ENCODE data around the gene RASA3.
"Not testable (repeated sequence)": the region's sequence is repeated elsewhere in the genome, so short reads cannot be mapped to it uniquely, and the experiment has no call there.

RASA3 gene

DNA sequence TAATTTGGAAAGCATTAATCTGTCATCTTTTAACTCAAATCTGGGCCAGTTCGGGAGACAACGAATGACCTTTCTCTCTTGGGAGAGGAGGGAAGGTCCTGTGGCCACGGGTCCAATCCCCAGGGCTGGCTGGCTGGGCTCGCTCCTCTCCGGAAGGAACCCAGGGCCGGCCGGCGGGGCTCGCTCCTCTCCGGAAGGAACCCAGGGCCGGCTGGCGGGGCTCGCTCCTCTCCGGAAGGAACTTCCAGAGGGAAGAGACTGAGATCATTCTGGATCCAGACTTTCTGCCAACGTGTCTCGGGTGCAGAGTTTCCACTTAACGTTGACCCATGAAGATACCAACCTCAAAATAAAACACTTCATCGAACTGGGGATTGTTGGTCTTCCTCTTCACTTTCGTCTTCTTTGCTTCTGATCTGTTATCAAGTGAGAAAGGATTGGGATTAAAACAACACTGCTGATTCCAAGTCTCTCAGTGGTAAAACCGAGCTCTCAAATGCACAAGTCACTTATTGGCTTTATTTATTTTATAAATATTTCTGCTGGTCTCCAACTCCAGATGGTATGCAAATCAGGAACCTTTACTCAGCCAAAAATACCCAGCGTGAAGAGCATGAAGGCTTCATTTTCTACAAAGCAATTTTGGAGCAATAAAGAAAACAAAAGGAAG, 105.2 kb downstream of the RASA3 start:
- DNase-seq = no peak

DNA sequence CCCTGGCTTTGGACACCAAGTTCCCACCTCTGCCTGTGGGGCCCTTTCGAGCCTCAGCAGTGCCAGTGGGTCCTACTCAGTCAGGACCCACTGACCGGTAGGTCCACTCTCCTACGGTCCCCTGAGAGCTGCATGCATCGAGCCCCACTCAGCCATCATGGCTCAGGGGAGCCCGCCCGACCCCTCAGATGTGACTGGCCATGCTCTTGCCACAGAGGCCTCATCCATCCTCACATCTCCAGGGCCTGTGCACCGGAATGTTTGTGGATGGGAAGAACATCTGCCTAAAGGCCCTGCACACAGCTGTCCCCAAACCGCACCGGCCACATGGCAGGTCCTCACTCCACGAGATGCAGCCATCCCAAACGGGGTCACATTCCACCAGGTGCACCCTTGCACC, 105.9 kb downstream of the RASA3 start:
- DNase-seq = no peak

DNA sequence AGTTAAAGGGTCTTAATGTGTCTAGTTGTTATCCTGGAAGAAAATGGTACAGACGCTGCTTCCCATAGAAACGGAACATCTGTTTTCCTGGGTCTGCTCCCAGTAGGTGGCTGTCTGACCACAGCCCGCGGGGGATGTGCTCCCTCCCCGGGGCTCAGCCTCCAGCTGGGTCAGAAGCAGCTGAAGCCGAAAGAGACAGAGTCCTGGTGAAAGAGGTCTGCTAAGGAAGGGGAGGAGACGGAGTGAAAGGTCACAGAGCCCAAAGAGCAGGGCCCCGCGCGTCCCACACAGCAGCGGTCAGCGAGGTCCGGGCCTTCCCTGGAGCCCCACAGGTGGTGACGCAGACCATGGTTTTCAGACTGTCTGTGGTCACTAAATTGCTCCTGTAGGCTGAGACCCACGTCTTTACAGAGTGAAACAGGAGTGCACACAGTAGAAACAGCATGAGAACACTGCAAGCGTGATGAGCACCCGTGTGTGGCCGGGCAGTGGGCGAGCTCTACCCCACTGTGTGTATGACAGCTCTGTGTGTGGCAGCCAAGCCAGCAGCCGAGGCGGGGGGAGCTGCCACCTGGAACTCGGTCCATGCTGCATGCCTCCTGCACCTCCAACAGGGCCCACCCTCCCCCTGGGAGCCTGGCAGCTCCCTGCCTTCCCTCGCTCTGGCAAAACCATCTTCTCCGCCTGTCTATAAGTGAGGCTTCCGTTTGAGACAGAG, 106.5 kb downstream of the RASA3 start:
- peak; percentile 75 for DNase-seq

DNA sequence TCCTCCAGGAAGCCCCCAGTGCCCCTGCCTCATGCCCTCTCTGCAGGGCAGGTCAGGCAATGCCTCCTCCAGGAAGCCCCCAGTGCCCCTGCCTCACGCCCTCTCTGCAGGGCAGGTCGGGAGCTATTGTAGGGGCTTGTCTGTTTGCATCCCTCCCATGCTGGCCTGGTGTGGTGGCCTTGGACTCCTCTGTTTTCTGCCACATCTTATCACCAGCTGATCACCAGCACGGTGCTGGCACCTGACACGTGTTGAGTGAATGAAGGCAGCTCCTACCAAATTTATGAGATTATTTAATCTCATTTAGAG, 107.1 kb downstream of the RASA3 start:
- no peak for DNase-seq

DNA sequence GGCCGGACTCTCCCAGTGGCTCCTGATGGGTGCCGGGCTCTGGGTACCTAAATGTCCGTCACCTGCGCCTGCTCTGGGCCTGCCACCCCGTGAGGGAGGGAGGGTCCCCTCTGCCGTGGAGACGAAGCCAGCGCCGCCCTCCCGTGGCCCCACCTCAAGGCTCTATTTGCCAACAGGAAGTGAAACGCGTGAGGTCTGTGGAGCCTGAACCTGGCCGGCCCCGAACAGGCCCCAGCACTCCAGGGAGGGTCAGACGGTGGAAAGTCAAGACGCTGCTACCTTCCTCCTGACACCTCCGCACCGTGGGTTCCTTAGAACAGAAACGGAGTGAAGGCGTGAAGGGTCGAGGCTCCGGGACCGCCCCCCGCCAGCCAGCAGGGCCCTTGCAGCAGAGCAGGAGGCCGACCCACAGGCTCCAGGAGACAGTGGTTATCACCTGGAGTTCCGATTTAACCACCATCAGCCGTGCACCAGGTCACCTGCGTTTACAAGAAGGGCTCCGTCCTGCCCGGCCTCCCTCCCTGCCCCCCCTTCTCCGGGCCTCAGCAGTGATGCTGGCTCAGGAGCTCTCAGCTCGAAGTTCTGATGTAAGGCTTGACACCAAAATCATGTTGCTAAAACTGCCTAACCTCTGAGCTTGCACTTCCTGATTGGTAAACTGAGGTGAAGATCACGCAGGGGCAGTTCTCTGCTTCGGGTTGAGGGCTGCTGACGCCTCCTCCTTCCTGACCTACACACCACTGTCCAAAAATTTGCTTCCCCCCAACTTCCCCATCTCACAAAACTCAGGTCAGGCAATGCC, 107.6 kb downstream of the RASA3 start:
- no peak for DNase-seq

DNA sequence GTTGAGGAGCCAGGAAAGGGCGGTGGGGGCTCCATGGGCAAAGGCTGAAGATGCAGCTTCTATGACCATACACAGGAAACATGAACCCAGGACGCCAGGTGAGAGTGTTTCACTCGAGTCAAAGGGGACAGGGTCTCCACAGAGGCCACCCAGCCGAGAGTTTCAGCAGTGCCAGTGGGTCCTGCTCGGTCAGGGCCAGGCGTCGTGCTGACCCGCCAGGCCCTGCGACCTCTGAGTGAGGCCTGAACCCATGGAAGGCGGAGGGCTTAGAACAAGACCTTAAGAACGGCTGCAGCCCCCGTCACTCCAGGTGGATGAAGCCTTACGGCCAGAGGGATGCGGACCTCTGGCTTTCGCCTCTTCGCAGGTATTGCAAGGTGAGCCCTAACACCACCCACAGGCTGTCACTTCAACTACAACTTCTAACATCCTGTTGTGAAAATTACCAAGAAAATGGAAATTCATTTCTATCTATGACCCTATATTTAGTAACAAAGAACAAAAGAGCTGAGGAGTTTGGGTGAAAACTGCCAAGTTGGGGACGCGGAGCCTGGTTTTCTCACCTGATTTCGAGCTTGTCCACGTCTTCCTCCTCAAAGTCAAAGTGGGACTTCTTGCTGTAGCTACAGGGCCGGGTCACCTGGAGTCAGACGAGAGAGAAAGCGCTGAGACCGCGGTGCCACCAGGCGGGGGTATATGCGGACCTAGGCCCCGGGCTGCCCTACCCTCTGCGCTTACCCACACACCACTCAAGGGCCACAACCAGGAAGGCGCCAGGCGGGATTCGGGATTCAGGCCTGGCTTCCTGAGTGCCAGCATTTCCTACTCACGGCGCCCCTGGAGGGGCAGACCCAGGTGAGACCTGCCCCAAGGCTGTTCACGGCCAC, 108.5 kb downstream of the RASA3 start:
- DNase-seq = no peak

DNA sequence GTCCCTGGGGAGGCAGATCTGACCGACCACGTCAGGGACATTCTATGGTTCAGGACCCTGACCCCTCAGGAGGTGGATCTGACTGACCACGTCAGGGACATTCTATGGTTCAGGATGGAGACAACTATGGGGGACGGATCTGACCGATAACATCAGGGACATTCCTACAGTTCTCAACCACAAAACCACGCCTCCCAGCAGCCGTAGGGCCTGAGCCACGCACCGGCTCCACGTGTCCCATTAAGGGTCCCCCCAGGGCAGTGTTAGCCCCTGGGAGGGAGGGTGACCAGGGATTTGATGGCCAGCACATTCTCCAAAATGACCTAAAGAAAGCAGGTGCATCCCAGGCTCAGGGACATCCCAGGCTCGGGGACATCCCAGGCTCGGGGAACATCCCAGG, 109.5 kb downstream of the RASA3 start:
- DNase-seq = no peak

DNA sequence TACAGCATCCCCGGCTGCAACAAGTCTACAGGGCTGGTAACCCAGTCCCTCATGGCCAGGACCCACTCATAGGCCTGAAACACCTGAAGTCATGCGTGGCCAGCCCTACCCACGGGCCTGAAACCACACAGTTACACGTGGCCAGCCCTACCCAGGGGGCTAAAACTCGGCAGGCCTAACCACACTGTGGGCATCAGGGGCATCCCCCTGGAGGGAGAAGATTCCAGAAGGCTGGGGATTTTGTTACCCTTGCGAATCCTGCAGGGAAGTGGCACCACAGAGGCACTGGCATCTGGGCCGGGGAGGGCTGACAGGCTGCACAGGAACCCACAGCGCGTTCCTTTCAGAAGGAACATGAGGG, 110.1 kb downstream of the RASA3 start:
- no peak for DNase-seq

DNA sequence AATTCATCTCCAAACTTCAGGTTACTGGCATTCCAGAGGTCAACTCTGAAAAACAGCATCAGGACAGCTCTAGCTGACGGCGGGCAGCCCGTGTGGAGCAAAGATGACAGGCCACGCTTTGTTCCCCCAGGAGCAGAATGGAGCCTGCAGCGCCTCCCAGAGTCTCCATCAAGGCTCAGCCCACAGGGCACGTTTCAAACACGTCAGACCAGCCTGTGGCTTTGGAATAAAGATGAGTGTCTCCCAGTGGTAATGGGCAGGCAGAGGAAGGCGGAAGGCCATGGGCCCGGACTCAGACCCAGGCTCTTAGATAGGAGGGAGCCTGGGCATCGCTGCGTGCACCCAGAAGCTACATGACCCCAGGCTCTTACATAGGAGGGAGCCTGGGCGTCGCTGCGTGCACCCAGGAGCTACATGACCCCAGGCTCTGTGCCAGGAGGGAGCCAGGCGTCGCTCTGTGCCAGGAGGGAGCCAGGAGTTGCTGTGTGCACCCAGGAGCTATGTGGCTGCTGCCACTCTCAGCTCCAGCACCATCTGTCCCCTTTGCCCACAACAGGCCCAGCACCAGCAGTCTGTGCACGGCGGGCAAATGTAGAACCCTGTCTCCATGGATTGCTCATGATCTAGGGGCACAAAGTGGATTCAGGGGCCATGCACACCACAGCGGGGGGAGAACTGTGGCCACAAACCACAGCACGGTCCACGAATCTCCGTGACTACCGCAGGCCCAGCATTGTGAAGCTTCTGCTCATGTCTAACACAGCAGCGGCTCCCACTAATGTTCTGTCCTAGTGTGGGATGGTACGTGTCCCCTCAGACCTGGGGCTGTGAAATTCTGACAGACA, 110.7 kb downstream of the RASA3 start:
- no peak for DNase-seq

DNA sequence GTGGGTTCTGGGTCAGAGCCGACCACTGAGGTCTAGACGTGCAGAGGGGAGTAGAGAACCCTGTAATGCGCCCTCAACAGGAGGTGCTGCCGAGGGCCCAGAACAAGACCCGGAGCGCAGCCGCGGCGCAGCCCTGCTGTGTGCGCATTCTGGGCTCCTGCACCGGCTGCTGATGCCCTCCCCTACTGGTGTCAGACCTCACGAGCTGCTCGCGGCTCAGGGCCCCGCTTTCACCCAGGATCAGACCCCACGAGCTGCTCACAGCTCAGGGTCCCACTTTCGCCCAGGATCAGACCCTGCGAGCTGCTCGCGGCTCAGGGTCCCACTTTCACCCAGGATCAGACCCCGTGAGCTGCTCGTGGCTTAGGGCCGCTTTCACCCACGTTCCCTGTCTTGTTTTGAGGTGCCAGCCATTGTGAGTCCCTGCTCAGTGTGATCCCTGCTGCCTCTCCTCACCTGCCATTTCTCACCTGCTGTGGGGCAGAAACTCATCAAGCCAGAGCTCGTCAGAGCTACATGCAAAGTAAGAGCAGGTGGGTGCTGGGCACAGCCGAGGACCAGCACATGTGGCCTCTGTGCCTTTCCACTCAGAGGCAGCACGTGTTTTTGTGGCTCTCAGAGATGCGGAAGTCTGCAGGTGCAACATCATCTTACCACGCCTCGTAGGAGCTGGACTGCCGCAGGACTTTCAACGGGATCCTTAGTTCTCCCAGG, 111.5 kb downstream of the RASA3 start:
- DNase-seq = no peak

DNA sequence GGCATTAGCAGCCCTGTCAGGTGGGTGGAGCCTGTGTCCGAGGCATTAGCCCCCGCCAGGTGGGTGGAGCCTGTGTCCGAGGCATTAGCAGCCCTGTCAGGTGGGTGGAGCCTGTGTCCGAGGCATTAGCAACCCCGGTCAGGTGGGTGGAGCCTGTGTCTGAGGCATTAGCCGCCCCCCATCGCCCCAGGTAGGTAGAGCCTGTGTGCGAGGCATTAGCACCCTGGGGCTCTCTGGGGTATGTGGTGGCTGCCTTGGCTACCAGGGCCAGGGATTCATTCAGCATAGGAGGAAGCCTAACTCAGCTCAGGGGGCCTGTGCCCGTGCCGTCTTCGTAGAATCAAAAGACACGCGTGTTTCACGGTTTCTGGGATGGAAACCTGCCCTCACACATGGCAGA, 112.3 kb downstream of the RASA3 start:
- not testable (repeated sequence) for DNase-seq

DNA sequence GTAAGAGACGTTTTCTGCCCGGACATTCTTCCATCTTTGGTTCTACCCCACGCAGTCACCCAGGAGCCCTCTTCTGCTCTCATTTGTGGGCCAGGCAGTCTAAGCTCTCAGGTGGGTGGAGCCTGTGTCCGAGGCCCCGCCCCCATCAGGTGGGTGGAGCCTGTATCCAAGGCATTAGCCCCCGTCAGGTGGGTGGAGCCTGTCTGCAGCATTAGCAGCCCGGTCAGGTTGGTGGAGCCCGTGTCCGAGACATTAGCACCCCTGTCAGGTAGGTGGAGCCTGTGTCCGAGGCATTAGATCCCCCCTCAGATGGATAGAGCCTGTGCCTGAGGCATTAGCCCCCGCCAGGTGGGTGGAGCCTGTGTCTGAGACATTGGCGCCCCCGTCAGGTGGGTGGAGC, 113.1 kb downstream of the RASA3 start:
- DNase-seq = no peak

DNA sequence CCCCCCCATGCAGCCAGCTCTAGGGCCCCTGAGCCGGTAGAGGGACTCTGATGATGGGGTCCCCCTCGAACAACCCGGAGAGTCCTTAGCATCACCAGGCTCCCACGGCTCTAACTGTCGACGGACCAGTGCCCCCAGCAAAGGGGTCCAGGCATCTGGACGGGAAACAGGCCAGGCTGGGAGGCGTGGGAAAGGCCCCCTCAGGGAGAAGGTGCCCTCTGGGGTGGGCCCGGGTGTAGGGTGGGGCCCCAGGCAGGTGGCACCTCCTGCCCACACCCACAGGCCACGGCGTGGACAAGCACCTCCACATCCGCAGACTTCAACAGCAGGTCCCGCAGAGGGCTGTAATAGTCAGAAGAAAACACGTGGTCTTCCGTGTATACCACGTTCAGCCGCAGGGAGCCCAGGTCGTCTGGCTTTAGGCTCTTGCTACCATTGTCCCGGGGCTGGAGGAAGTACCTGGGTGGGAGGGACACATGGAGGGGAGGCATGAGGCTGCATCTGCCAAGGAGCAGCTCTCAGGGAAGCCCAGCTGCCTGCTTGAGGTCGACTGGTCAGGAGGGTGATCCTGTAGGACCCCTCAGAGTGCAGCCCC, 113.9 kb downstream of the RASA3 start:
- no peak for DNase-seq

DNA sequence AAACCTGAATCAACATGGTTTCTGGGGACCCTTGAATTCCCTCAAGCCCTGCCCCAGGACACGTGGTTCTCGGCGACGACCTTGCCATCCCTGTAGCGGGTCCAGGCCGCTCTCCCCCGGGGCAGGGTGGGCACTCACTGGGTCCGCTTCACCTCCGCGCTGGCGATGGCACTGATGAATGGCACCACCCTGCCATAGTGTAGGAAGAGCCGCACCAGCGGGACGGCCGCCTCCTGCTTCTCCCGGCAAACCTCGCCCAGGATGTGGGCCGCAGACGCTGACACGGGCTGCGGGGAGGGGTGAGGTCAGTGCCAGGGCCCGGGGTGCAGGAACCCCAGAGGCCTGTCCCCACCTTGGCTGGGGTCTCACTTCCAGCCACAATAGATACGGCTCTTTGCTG, 114.5 kb downstream of the RASA3 start:
- DNase-seq = no peak

DNA sequence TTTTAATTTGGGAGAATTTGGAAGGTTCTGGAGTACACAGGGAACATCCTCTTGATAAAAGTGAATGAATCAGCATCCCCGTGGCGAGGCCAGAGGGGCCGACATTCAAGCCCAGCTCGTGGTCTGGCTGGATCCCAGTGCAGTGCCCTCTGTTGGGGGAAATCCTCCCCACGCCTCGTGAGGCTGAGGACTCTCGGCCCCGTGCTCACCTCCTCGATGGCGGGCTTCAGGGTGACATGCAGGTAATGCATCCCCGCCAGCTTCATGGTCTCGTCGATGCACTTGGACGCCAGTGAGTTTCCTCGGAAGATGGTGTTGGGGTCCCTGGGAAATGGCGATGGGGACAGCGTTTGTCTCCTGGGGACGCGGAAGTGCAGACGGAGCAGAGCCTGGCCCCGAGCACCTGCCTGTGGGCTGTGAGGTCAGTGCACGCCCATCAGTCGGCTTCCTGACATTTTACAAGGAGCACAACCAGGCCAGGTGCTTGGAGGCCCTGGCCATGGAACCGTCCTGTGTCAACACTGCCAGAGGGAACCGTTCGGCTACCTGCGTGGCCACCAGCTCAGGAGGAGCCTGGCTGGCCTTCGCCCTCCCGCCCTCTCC, 115.3 kb downstream of the RASA3 start:
- no peak for DNase-seq

DNA sequence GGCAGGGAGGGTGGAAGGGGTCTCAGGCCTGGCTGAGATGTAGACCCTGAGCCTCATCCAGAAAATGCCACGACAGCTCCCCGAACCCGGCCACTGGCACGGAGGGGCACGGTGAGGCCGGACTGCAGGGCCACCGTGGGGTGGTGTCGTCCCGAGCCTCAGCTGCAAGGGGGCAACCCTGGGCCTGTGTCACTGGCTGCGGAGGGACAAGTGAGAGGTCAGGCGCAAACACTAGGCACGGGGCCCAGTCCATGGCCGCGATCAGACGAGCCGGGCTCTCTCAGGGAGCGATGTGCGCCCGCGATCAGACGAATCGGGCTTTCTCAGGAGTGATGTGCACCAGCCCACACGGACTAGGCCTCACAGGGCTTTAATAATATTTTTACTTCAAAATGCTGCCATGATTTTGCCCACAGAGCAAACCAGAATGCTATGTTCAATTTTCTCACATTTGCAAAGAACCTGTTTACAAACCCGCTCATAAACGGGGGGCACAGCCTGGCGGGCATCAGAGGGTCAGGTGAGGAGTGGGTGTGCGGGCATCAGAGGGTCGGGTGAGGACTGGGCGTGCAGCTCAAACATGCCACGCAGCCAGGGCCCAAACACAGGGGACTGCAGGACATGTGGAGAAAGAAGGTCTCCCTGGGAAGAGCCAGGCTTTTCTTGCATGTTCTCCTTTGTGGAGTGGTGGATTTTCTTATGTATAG, 115.9 kb downstream of the RASA3 start:
- DNase-seq = no peak

DNA sequence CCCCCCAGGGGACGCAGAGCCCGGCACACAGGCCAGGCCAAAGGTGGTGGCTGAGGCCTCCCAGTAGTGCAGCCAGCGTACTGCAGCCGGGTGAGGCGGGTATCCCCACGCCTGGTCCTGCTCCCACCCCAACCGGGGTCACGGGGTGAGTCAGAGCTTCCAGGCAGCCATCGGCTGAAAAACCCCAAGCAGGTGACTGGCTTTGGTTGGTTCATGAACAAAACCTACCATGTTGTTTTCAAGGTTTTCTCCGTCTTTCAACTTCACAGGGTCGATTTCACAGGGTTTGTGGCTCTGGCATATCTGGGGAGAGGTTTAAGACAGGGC, 116.5 kb downstream of the RASA3 start:
- no peak for DNase-seq

DNA sequence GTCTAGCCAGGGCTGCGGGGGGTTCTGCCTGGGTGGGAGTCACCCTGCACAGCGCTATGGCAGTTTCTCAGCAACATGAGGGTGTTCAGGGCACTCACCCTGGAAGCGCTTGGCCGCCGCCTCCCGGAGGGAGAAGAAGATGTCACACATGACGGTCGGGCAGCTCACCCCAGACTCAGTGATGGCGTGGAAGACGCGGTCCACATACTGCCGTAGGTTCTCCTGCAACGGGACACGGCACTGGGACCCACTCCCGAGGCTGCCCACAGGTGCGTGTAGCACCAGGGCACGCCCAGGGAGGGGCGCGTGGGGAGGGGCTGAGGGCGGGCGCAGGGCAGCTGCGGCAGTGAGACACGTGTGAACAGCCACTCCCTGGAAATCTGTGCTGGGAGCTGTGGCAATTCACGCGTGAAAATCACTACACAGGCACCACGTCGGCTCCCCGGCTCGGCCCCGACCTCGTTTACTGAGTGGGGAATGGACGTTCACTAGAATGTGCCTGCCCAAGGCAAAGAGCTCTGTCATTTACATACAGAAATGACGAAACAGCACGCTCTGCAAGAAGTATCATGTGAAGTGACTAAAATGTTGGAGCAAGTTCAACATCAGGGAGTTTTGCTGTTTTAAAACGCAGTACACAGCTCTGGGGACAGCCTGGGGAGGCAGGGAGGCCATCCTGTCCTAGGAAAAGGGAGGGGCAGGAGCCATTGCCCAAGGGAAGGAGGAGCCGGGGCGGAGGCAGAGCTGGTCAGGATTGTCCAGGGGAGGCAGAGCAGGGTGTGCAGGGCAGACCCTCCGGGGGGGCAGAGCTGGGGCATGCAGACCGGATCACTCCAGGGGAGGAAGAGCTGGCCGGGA, 117.1 kb downstream of the RASA3 start:
- no peak for DNase-seq

DNA sequence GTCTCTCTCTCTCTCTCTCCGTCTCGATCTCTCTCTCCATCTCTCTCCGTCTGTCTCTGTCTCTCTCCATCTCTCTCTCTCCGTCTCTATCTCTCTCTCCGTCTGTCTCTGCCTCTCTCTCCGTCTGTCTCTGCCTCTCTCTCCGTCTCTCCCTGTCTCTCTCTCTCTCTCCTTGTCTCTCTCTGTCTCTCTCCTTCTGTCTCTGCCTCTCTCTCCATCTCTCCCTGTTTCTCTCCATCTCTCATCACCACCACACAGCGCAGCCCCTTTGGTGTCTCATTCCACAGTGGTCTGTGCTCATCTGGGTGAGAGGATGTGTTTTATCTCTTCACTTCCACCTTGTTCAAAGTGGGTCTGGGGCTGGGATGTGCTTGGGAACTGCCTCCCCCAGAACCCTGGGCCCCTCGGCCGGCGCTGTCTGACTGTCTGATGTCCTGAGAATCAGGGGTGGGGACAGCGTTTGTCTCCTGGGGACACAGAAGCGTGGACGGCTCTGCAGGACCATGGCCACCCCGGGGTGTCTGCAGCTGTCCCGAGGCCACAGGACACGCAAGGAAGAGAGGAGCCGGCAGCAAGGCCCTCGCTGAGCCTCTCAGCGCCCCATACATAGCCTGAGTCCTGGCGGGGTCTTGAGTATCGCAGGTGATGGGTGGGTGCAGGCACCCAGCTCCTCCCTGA, 118.3 kb downstream of the RASA3 start:
- DNase-seq = no peak
